GM23248 (cell line): ENCODE measurements around the gene IL20RA.

Experiments
- EZH2 ChIP-seq: fragments of 200-600 bp; sonication (generic); IDR thresholded peaks from 2 replicates; pipeline ENCODE4 v1.6.1; 2018; ENCODE audit warnings: antibody characterized with exemption, mild to moderate bottlenecking; ENCODE audit not compliant: insufficient read depth, poor library complexity, severe bottlenecking
- EZH2phosphoT487 ChIP-seq: fragments of 200-600 bp; sonication (generic); IDR thresholded peaks from 2 replicates; pipeline ENCODE4 v1.6.1; 2018; ENCODE audit warnings: antibody characterized with exemption, moderate library complexity, mild to moderate bottlenecking, low read depth; ENCODE audit not compliant: insufficient read depth

DNA sequence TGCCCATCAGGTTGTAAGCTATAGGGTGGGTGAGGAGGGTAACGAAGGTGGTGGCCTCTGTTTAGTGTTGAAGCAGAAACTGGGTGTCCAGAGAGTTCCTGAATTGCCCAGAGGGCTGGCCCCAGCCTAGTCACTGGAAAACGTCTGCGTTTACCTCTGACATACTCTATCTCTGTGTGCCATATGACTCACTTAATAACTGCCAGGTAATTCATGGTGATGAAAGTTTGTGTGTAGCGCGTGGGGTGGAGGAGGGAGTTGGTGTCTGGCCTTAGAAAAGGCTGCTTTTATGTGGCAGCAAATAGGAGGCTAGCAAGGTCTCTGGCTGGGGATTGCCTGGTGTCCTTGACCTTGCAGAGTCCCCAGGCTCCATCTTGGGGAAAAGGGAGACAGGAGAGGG is 75.3 kb downstream of the IL20RA start:
- TF ChIP-seq EZH2, result no peak
- no peak for TF ChIP-seq EZH2phosphoT487
